ENCODE data around the gene MCTS1. TPM values are rescaled to one million over a fixed set of nuclear protein-coding genes. Genes with fewer than 3 reads are reported as not detected.
A peak's percentile ranks its signal among the peaks of the same experiment; 100 is the strongest.

The MCTS1 gene, protein sequence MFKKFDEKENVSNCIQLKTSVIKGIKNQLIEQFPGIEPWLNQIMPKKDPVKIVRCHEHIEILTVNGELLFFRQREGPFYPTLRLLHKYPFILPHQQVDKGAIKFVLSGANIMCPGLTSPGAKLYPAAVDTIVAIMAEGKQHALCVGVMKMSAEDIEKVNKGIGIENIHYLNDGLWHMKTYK
- total RNA-seq: 10 to 100 TPM; 11.6 to 23.7 (median 15.1) TPM

DNA sequence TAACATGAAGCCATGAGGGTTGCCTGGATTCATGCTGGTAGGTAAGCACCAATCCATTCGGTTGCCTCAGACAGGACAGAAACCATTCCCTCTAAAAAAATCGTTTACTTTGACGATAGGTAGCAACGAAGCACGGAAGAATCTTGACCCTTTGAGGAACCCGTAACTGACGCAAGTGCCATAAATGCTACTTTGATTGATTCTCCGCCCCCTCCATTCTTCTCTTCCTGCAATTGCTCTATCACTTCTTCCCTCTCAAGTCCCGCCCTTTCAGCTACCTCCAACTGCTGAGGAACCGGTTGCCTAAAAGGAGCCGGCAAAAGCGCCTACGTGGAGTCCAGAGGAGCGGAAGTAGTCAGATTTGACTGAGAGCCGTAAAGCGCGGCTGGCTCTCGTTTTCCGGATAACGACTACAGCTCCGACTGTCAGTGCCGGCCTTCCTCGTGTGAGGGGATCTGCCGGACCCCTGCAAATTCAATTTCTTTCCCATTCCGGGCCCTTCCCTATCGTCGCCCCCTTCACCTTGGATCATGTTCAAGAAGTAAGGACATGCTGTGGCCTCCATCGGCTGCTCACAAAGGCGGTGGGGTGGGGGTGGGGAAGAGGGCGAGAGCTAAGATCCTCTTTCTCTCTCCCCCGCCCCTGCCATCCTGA is at the start of gene MCTS1:
Gene MCTS1, plus strand, starts transcription at position 395 of the 654 bp plus-strand sequence. Its CDS starts 136 bp downstream, at position 531.
- intact Hi-C loops (cut with DNase I; ENCODE audit: low total_unique reads): no loop called here
- no peak for TF ChIP-seq POLR2A (IDR thresholded peaks at IDR 0.05)
- TF ChIP-seq CTCF (IDR thresholded peaks at IDR 0.05): no peak
- WGBS, 2 donors: 1 to 40% methylated on average over 31 of the region's 31 CpGs
- H3K4me3 ChIP-seq (ENCODE audit: low read depth, poor library complexity, severe bottlenecking): peak within 1 kb of the TSS; percentile 59
- DNase-seq (ENCODE audit: low spot score in 2 of 2): peak; percentile 85 to 95

DNA sequence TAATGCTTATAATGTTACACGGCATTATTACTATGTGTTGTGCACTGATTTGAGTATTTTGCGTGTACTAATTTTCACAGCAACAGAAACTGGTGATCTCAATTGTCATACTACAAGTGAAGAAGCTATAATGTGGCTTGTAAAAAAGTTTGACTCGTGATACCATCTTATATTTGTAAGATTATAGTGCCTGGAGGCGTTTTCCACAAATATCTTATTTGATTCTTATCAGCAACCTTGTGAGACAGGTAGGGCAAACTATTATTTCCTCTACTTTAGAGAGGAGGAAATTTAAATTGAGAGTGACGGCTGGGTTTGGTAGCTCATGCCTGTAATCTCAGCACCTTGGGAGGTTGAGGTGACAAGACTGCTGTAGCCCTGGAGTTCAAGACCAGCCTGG is 47.6 kb upstream of the MCTS1 start:
- DNase-seq (ENCODE audit: low spot score in 2 of 2): no peak
- intact Hi-C loops (cut with DNase I; ENCODE audit: low total_unique reads): no loop called here
- TF ChIP-seq POLR2A (IDR thresholded peaks at IDR 0.05) (no peak), CTCF (IDR thresholded peaks at IDR 0.05) (no peak)
- 59 to 62% methylated on average over 5 of the region's 5 CpGs for WGBS, 2 donors
- no peak overlapping the region for H3K4me3 ChIP-seq (ENCODE audit: low read depth, poor library complexity, severe bottlenecking)

GRCh38 chrX:120559804-120560203 is 44.1 kb upstream of the MCTS1 start:
- no peak for DNase-seq (ENCODE audit: low spot score in 2 of 2)
- TF ChIP-seq POLR2A (IDR thresholded peaks at IDR 0.05) (no peak), CTCF (IDR thresholded peaks at IDR 0.05) (no peak)
- intact Hi-C loops (cut with DNase I; ENCODE audit: low total_unique reads): no loop called here
- peak overlapping the region; percentile 41 for H3K4me3 ChIP-seq (ENCODE audit: low read depth, poor library complexity, severe bottlenecking)
- WGBS, 2 donors: 0 to 47% methylated on average over 4 to 7 of the region's 7 CpGs

DNA sequence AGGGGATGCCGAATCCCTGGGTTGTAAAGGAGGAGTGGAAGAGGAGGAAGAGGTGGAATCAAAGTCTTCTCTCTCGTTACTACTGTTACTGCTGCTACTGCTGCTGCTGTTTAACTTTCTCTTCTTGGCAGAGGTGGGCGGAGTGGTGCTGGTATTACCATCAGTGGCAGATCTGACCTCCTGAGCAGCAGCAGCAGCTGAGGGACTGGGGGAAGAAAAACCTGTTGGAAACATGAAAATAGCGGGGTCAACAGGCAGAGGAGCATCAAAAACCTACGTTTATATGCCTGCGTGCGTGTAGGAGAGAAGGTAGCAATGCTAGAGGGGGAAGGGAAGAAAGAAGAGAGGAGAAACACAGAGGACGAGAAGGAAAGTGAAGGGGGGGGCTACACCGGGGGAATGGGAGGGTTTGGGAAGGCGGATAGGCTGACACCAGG is 43.5 kb upstream of the MCTS1 start:
- WGBS, 2 donors: 0 to 34% methylated on average over 10 of the region's 10 CpGs
- peak in 1 of 2 donors; percentile 19 for DNase-seq (ENCODE audit: low spot score in 2 of 2)
- H3K4me3 ChIP-seq (ENCODE audit: low read depth, poor library complexity, severe bottlenecking): peak overlapping the region; percentile 41
- intact Hi-C loops (cut with DNase I; ENCODE audit: low total_unique reads): no loop called here
- TF ChIP-seq POLR2A (IDR thresholded peaks at IDR 0.05): no peak
- TF ChIP-seq CTCF (IDR thresholded peaks at IDR 0.05): no peak

- peak within 1 kb of the TSS; percentile 41 for H3K4me3 ChIP-seq (ENCODE audit: low read depth, poor library complexity, severe bottlenecking)
- WGBS, 2 donors: 0 to 47% methylated on average over 40 to 44 of the region's 54 CpGs
- TF ChIP-seq POLR2A (IDR thresholded peaks at IDR 0.05) (no peak), CTCF (IDR thresholded peaks at IDR 0.05) (no peak)
- DNase-seq (ENCODE audit: low spot score in 2 of 2): peak; percentile 93 to 98
- intact Hi-C loops (cut with DNase I; ENCODE audit: low total_unique reads): no loop called here
These were observed 42.9 kb upstream of the MCTS1 start, which contains the start of gene CUL4B for GRCh38 chrX:120560842-120561633. CUL4B (minus strand) TSS chrX:120560962; CDS start chrX:120560638, 324 bp downstream.
